K562 (cell line): ENCODE results near the gene ANKRD1. TPM values are rescaled to one million over a fixed set of nuclear protein-coding genes. Genes with fewer than 3 reads are reported as not detected.

Source experiments
- ATAC-seq: fragments of 200-7000 bp; cut with Tn5 transposase; 3 replicates; pipeline ENCODE4 v1.9.1; 2020; ENCODE audit warnings: moderate library complexity
- BruUV-seq: library from RNA; stranded (reverse); fragments of 400-500 nt; replicated peaks from 2 replicates; lab custom pipeline; 2021; lab: Mats Ljungman, UMichigan
- CTCF ChIA-PET: fragments of 300-600 bp; formaldehyde crosslinking; extraction: SDS; loops from one replicate; lab custom pipeline; 2021; ENCODE audit warnings: low intra/inter-chr PET ratio; lab: Yijun Ruan, JAX
- POLR2A ChIA-PET: fragments of 300-600, 350-650 bp; sonication (Branson Sonifier 250); formaldehyde crosslinking; extraction: SDS; loops from one replicate; lab custom pipeline; 2021; ENCODE audit warnings: antibody characterized with exemption, inconsistent platforms; lab: Yijun Ruan, JAX
- DNase-seq, 4 experiments: peaks; one replicate each; pipeline versions ENCODE4 v3.0.0 to v3.0.0-alpha.2; 2011 to 2018; ENCODE audit warnings: low spot score in 3 of 4, mixed read lengths in 3 of 4; ENCODE audit errors: extremely low read depth in 1 of 4
- FAIRE-seq: peaks from 2 replicates; lab custom pipeline; 2011; peaks lifted over from hg19 to GRCh38; lab: Jason Lieb, UNC
- H2AFZ ChIP-seq: 2 replicates; pipeline ENCODE4 v1.6.0; 2011; ENCODE audit warnings: low read depth, low read length, control low read depth, inconsistent platforms
- H3K27ac ChIP-seq: fragments of 200-600 bp; 3 replicates; pipeline ENCODE4 v1.8.0; 2011; ENCODE audit warnings: low read depth, mild to moderate bottlenecking, control low read depth, inconsistent platforms, low read length, moderate library complexity, mixed read lengths; ENCODE audit errors: extremely low read depth
- H3K27me3 ChIP-seq, 2 experiments: fragments of 300-600 bp in 1 of 2; 2 replicates in 1 of 2; 3 replicates in 1 of 2; pipeline versions ENCODE4 v1.6.0 to v1.8.0; 2011; ENCODE audit warnings: inconsistent platforms in 2 of 2, low read length in 2 of 2, mild to moderate bottlenecking in 1 of 2, mixed read lengths in 1 of 2, moderate library complexity in 1 of 2; ENCODE audit not compliant: control insufficient read depth in 2 of 2, insufficient read depth in 2 of 2
- H3K36me3 ChIP-seq: fragments of 300-600 bp; 3 replicates; pipeline ENCODE4 v1.8.0; 2011; ENCODE audit warnings: mild to moderate bottlenecking, low read length, inconsistent platforms; ENCODE audit not compliant: control insufficient read depth, insufficient read depth
- H3K4me1 ChIP-seq, 2 experiments: fragments of 200-600 bp in 1 of 2; replicated peaks in 1 of 2; 2 replicates in 1 of 2; 3 replicates in 1 of 2; pipeline versions ENCODE4 v1.5.1 to v1.8.0; 2011; ENCODE audit warnings: inconsistent platforms in 2 of 2, low read length in 2 of 2, mild to moderate bottlenecking in 1 of 2, mixed read lengths in 1 of 2, moderate library complexity in 1 of 2; ENCODE audit not compliant: control insufficient read depth in 2 of 2, insufficient read depth in 2 of 2
- H3K4me2 ChIP-seq: 2 replicates; pipeline ENCODE4 v1.6.1; 2011; ENCODE audit warnings: low read length, control low read depth, inconsistent platforms, mixed read lengths; ENCODE audit not compliant: insufficient read depth
- H3K4me3 ChIP-seq: fragments of 200-600 bp; sonication (generic), shearing (Covaris generic); 2 replicates; pipeline ENCODE4 v1.5.1; 2016; ENCODE audit warnings: control low read depth, inconsistent platforms
- H3K79me2 ChIP-seq: fragments of 200-600 bp; 3 replicates; pipeline ENCODE4 v1.8.0; 2011; ENCODE audit warnings: low read length, inconsistent platforms; ENCODE audit not compliant: control insufficient read depth, insufficient read depth
- H3K9ac ChIP-seq, 2 experiments: 2 replicates each; pipeline versions ENCODE4 v1.6.0 to v1.6.1; 2011; ENCODE audit warnings: low read depth in 2 of 2, low read length in 2 of 2, control low read depth in 1 of 2, inconsistent platforms in 1 of 2, mild to moderate bottlenecking in 1 of 2, mixed read lengths in 1 of 2; ENCODE audit not compliant: insufficient read depth in 1 of 2
- H3K9me1 ChIP-seq: one replicate; pipeline ENCODE4 v1.6.0; 2011; ENCODE audit warnings: inconsistent platforms, mild to moderate bottlenecking, low read length, moderate library complexity; ENCODE audit not compliant: control insufficient read depth, insufficient read depth
- H3K9me3 ChIP-seq: replicated peaks from 2 replicates; pipeline ENCODE4 v1.5.1; 2011; ENCODE audit warnings: low read depth, low read length, inconsistent platforms; ENCODE audit not compliant: control insufficient read depth, insufficient read depth
- H4K20me1 ChIP-seq: replicated peaks from 2 replicates; pipeline ENCODE4 v1.6.1; 2011; ENCODE audit warnings: low read length, inconsistent platforms, mixed read lengths; ENCODE audit not compliant: control insufficient read depth, insufficient read depth
- CC2D1A ChIP-seq: fragments of 450-650 bp; IDR thresholded peaks from 2 replicates; pipeline ENCODE4 v1.6.1; 2017; ENCODE audit warnings: mild to moderate bottlenecking
- JUNB ChIP-seq: fragments of 450-650 bp; formaldehyde crosslinking; conservative IDR thresholded peaks from 2 replicates; pipeline ENCODE4 v1.4.0; 2020; ENCODE audit warnings: mild to moderate bottlenecking
- LCOR ChIP-seq: sonication (generic); formaldehyde crosslinking; IDR thresholded peaks from 2 replicates; pipeline ENCODE4 v1.8.0; 2022; ENCODE audit warnings: mild to moderate bottlenecking, missing genetic modification reagents
- LEF1 ChIP-seq: fragments of 450-650 bp; IDR thresholded peaks from 2 replicates; pipeline ENCODE4 v1.6.1; 2016; ENCODE audit warnings: mild to moderate bottlenecking
- NR2C1 ChIP-seq, 2 experiments: fragments of 450-650 bp; IDR thresholded peaks; 2 replicates each; pipeline ENCODE4 v1.6.1; 2017; ENCODE audit warnings: mild to moderate bottlenecking in 2 of 2, antibody characterized with exemption in 1 of 2, inconsistent platforms in 1 of 2, missing compliant biosample characterization in 1 of 2, missing genetic modification characterization in 1 of 2
- PCBP1 ChIP-seq: fragments of 200-400 bp; formaldehyde crosslinking; IDR thresholded peaks from 2 replicates; pipeline ENCODE4 v1.6.1; 2018; ENCODE audit warnings: mild to moderate bottlenecking, low read depth, low read length; ENCODE audit not compliant: poor library complexity, severe bottlenecking
- XRCC4 ChIP-seq: IDR thresholded peaks from one replicate; pipeline ENCODE4 v1.6.1; 2011; ENCODE audit not compliant: insufficient read depth, insufficient read length; ENCODE audit errors: extremely low read depth
- ZNF699 ChIP-seq: fragments of 250-450 bp; sonication (Bioruptor Pico); IDR thresholded peaks from 2 replicates; pipeline ENCODE4 v1.8.0; 2021; ENCODE audit warnings: mild to moderate bottlenecking, moderate library complexity; ENCODE audit not compliant: insufficient replicate concordance
- WGBS: fragments of 100-300 bp; shearing (Covaris generic); methylation state at CpG from one replicate; pipeline ENCODE4 v1.1.6; 2016; ENCODE audit warnings: low coverage, mixed read lengths; ENCODE audit not compliant: insufficient coverage; ENCODE audit errors: missing lambda C conversion rate; 5-methylcytosine and 5-hydroxymethylcytosine counted together
- in situ Hi-C: fragments of 300-500 bp; cut with MboI; formaldehyde crosslinking; loops from 4 replicates; pipeline ENCODE4 v1.15.0; 2018; ENCODE audit warnings: inconsistent platforms, mixed read lengths
- intact Hi-C: fragments of 100-400 bp; cut with micrococcal nuclease; formaldehyde crosslinking; loops from 2 replicates; pipeline ENCODE4 v1.14.2; 2022
- polyA plus RNA-seq, 8 experiments: library from polyadenylated mRNA; depleted of rRNA in 4 of 8; stranded (reverse) in 5 of 8; unstranded in 3 of 8; fragments of >200 nt; fragmentation: Nextera tagmentation in 2 of 8; fragmentation: Illumina TruSeq in 1 of 8; extraction: Ambion mirVana in 2 of 8; extraction: Trizol in 1 of 8; gene quantifications; 2 replicates each; pipeline versions ENCODE4 v1.2.1 to v1.2.3, GENCODE V29; 2011 to 2014; ENCODE audit warnings: inconsistent platforms in 1 of 8, missing spikeins in 1 of 8
- total RNA-seq, 7 experiments: library from RNA; depleted of rRNA in 6 of 7; stranded (reverse); fragments of >200 nt in 6 of 7; fragmentation: Illumina TruSeq in 2 of 7; extraction: Trizol in 2 of 7; gene quantifications; 2 replicates each; pipeline versions ENCODE4 v1.2.1 to v1.2.3, GENCODE V29; 2011 to 2021; ENCODE audit warnings: low replicate concordance in 1 of 7
- TF ChIP-seq, protein P1 (sequence below): fragments of 250-450 bp; sonication (Bioruptor Pico); IDR thresholded peaks from 2 replicates; pipeline ENCODE4 v1.5.0; 2021
- TF ChIP-seq, protein P2 (sequence below): fragments of 200-800 bp; sonication (Bioruptor generic); IDR thresholded peaks from 2 replicates; pipeline ENCODE4 v1.6.1; 2016; ENCODE audit warnings: missing genetic modification characterization, missing compliant biosample characterization

The ANKRD1 gene
- total and polyA plus RNA-seq, 9 of the 15 experiments (the other 6 are each of a cell fraction or from before 2014, with no cell fraction given) = not detected

DNA sequence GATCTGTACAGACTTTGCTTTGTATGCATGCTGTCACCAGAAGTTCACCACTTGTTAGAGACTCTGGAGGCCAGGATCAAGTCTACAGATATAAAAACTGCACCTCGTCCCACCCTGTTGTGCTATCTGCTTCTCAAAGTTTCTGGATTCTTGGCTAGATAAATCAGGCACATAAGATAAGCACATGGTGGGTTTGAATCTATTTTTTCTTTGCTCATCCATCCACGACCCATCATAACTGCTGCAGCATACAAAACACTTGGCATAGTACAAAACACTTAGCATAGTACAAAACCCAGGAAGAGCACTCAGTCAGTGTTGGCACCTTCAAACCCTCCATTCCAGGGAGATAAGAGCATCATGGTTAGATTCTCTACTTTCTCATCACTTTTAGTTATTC lies 42.4 kb upstream of the ANKRD1 start:
- no peak overlapping the region for H3K4me3 ChIP-seq
- H4K20me1 ChIP-seq = no peaks in the 10 kb centered on the region
- no peaks in the 10 kb centered on the region for H3K4me1 ChIP-seq
- TF ChIP-seq LCOR (CRISPR knock-in tag) = no peak
- TF ChIP-seq, protein P1, sequence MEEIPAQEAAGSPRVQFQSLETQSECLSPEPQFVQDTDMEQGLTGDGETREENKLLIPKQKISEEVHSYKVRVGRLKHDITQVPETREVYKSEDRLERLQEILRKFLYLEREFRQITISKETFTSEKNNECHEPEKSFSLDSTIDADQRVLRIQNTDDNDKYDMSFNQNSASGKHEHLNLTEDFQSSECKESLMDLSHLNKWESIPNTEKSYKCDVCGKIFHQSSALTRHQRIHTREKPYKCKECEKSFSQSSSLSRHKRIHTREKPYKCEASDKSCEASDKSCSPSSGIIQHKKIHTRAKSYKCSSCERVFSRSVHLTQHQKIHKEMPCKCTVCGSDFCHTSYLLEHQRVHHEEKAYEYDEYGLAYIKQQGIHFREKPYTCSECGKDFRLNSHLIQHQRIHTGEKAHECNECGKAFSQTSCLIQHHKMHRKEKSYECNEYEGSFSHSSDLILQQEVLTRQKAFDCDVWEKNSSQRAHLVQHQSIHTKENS = no peak
- TF ChIP-seq PCBP1 = no peak
- no peak for TF ChIP-seq ZNF699 (CRISPR knock-in tag)
- no peak for TF ChIP-seq LEF1
- TF ChIP-seq XRCC4 = no peak
- no peak for TF ChIP-seq JUNB
- TF ChIP-seq NR2C1 (IDR thresholded peaks at IDR 0.05) = no peak
- TF ChIP-seq NR2C1 (tag; IDR thresholded peaks at IDR 0.05) = no peak
- TF ChIP-seq, protein P2, sequence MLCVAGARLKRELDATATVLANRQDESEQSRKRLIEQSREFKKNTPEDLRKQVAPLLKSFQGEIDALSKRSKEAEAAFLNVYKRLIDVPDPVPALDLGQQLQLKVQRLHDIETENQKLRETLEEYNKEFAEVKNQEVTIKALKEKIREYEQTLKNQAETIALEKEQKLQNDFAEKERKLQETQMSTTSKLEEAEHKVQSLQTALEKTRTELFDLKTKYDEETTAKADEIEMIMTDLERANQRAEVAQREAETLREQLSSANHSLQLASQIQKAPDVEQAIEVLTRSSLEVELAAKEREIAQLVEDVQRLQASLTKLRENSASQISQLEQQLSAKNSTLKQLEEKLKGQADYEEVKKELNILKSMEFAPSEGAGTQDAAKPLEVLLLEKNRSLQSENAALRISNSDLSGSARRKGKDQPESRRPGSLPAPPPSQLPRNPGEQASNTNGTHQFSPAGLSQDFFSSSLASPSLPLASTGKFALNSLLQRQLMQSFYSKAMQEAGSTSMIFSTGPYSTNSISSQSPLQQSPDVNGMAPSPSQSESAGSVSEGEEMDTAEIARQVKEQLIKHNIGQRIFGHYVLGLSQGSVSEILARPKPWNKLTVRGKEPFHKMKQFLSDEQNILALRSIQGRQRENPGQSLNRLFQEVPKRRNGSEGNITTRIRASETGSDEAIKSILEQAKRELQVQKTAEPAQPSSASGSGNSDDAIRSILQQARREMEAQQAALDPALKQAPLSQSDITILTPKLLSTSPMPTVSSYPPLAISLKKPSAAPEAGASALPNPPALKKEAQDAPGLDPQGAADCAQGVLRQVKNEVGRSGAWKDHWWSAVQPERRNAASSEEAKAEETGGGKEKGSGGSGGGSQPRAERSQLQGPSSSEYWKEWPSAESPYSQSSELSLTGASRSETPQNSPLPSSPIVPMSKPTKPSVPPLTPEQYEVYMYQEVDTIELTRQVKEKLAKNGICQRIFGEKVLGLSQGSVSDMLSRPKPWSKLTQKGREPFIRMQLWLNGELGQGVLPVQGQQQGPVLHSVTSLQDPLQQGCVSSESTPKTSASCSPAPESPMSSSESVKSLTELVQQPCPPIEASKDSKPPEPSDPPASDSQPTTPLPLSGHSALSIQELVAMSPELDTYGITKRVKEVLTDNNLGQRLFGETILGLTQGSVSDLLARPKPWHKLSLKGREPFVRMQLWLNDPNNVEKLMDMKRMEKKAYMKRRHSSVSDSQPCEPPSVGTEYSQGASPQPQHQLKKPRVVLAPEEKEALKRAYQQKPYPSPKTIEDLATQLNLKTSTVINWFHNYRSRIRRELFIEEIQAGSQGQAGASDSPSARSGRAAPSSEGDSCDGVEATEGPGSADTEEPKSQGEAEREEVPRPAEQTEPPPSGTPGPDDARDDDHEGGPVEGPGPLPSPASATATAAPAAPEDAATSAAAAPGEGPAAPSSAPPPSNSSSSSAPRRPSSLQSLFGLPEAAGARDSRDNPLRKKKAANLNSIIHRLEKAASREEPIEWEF (CRISPR knock-in tag) = no peak
- no peak for TF ChIP-seq CC2D1A
- in situ Hi-C loops = no loop called here
- no peak overlapping the region for H3K4me2 ChIP-seq
- no peak for ATAC-seq
- FAIRE-seq = no peak
- H3K27me3 ChIP-seq = peaks cover 0 to 5% of the 10 kb centered on the region in 2 experiments; a peak in 2 of 5 replicates
- 0% methylated on average over 2 of the region's 2 CpGs for WGBS
- no TSS peak for BruUV-seq
- no peaks in the 10 kb centered on the region for H3K9me3 ChIP-seq
- H3K27ac ChIP-seq = no peak overlapping the region
- intact Hi-C loops = no loop called here
- no peak overlapping the region for H2AFZ ChIP-seq
- no peaks in the 10 kb centered on the region for H3K9me1 ChIP-seq
- ChIA-PET CTCF (no interaction called here), POLR2A (no interaction called here)
- no peak overlapping the region for H3K9ac ChIP-seq
- H3K79me2 ChIP-seq = no peaks in the 10 kb centered on the region
- DNase-seq = no peak
- H3K36me3 ChIP-seq = no peaks in the 10 kb centered on the region
